ENCODE results near the gene NXF1.

GRCh38 chr11:62789576-62789975 lies 15.7 kb downstream of the NXF1 start:
- TF ChIP-seq SMC3 (IDR thresholded peaks at IDR 0.05; ENCODE audit: low read depth, low read length) = no peak
- no peak for TF ChIP-seq TEAD4 (IDR thresholded peaks at IDR 0.05; ENCODE audit: borderline replicate concordance, insufficient read depth)
- no peak for TF ChIP-seq GABPA (IDR thresholded peaks at IDR 0.05; ENCODE audit: low read depth)
- no peak for TF ChIP-seq POLR2AphosphoS5 (IDR thresholded peaks at IDR 0.05; ENCODE audit: low read depth, low read length)
- TF ChIP-seq, protein P1, sequence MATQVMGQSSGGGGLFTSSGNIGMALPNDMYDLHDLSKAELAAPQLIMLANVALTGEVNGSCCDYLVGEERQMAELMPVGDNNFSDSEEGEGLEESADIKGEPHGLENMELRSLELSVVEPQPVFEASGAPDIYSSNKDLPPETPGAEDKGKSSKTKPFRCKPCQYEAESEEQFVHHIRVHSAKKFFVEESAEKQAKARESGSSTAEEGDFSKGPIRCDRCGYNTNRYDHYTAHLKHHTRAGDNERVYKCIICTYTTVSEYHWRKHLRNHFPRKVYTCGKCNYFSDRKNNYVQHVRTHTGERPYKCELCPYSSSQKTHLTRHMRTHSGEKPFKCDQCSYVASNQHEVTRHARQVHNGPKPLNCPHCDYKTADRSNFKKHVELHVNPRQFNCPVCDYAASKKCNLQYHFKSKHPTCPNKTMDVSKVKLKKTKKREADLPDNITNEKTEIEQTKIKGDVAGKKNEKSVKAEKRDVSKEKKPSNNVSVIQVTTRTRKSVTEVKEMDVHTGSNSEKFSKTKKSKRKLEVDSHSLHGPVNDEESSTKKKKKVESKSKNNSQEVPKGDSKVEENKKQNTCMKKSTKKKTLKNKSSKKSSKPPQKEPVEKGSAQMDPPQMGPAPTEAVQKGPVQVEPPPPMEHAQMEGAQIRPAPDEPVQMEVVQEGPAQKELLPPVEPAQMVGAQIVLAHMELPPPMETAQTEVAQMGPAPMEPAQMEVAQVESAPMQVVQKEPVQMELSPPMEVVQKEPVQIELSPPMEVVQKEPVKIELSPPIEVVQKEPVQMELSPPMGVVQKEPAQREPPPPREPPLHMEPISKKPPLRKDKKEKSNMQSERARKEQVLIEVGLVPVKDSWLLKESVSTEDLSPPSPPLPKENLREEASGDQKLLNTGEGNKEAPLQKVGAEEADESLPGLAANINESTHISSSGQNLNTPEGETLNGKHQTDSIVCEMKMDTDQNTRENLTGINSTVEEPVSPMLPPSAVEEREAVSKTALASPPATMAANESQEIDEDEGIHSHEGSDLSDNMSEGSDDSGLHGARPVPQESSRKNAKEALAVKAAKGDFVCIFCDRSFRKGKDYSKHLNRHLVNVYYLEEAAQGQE (IDR thresholded peaks at IDR 0.05; ENCODE audit: low read depth, low read length) = no peak
- no peak for TF ChIP-seq EP300 (IDR thresholded peaks at IDR 0.05; ENCODE audit: borderline replicate concordance in 1 of 2, low read depth in 1 of 2, low read length in 1 of 2)
- TF ChIP-seq, protein P2, sequence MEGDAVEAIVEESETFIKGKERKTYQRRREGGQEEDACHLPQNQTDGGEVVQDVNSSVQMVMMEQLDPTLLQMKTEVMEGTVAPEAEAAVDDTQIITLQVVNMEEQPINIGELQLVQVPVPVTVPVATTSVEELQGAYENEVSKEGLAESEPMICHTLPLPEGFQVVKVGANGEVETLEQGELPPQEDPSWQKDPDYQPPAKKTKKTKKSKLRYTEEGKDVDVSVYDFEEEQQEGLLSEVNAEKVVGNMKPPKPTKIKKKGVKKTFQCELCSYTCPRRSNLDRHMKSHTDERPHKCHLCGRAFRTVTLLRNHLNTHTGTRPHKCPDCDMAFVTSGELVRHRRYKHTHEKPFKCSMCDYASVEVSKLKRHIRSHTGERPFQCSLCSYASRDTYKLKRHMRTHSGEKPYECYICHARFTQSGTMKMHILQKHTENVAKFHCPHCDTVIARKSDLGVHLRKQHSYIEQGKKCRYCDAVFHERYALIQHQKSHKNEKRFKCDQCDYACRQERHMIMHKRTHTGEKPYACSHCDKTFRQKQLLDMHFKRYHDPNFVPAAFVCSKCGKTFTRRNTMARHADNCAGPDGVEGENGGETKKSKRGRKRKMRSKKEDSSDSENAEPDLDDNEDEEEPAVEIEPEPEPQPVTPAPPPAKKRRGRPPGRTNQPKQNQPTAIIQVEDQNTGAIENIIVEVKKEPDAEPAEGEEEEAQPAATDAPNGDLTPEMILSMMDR (IDR thresholded peaks at IDR 0.05) = no peak
- no peak for TF ChIP-seq FOSL2 (IDR thresholded peaks at IDR 0.05; ENCODE audit: borderline replicate concordance, low read depth)
- no peak for TF ChIP-seq PBX3 (IDR thresholded peaks at IDR 0.05)
- TF ChIP-seq, protein P3, sequence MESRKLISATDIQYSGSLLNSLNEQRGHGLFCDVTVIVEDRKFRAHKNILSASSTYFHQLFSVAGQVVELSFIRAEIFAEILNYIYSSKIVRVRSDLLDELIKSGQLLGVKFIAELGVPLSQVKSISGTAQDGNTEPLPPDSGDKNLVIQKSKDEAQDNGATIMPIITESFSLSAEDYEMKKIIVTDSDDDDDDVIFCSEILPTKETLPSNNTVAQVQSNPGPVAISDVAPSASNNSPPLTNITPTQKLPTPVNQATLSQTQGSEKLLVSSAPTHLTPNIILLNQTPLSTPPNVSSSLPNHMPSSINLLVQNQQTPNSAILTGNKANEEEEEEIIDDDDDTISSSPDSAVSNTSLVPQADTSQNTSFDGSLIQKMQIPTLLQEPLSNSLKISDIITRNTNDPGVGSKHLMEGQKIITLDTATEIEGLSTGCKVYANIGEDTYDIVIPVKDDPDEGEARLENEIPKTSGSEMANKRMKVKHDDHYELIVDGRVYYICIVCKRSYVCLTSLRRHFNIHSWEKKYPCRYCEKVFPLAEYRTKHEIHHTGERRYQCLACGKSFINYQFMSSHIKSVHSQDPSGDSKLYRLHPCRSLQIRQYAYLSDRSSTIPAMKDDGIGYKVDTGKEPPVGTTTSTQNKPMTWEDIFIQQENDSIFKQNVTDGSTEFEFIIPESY (IDR thresholded peaks at IDR 0.05; ENCODE audit: borderline replicate concordance, low read depth) = no peak
- TF ChIP-seq FOXJ3 (CRISPR knock-in tag; IDR thresholded peaks at IDR 0.05) = no peak
- TF ChIP-seq YY1 (IDR thresholded peaks at IDR 0.05; ENCODE audit: low read depth) = no peak

Measured in SK-N-SH (cell line).